Muscle of leg (tissue), 11 donors: ENCODE results near the gene PUSL1. TPM values are rescaled to one million over a fixed set of nuclear protein-coding genes. Genes with fewer than 3 reads are reported as not detected.

Source experiments
- DNase-seq: peaks from one replicate; pipeline ENCODE4 v3.0.0; 2013
- H3K27ac ChIP-seq: one replicate; pipeline ENCODE4 v1.5.1; 2013; ENCODE audit warnings: mild to moderate bottlenecking, low read length, control low read depth
- H3K27me3 ChIP-seq: one replicate; pipeline ENCODE4 v1.6.1; 2013; ENCODE audit warnings: low read length; ENCODE audit not compliant: control insufficient read depth, insufficient read depth
- H3K36me3 ChIP-seq: one replicate; pipeline ENCODE4 v1.6.1; 2013; ENCODE audit warnings: low read length; ENCODE audit not compliant: control insufficient read depth, insufficient read depth
- H3K4me1 ChIP-seq: one replicate; pipeline ENCODE4 v1.6.1; 2013; ENCODE audit warnings: low read length; ENCODE audit not compliant: control insufficient read depth, insufficient read depth
- H3K4me3 ChIP-seq: one replicate; pipeline ENCODE4 v1.5.1; 2013; ENCODE audit warnings: low read length, control low read depth
- H3K9me3 ChIP-seq: replicated peaks from 2 replicates; pipeline ENCODE4 v1.6.1; 2013; ENCODE audit warnings: low read depth, low read length; ENCODE audit not compliant: control insufficient read depth
- WGBS: methylation state at CpG from one replicate; pipeline ENCODE4 v1.1.5; 2013; ENCODE audit warnings: missing lambda C conversion rate; ENCODE audit not compliant: insufficient coverage; 5-methylcytosine and 5-hydroxymethylcytosine counted together
- polyA plus RNA-seq, 8 donors: library from polyadenylated mRNA; unstranded; fragments of 120-200 nt; gene quantifications; one replicate each; pipeline versions ENCODE4 v1.2.1 to v1.2.3, GENCODE V29; 2013; ENCODE audit warnings: inconsistent platforms in 1 of 8, low replicate concordance in 1 of 8; ENCODE audit not compliant: insufficient read length in 8 of 8, insufficient read depth in 1 of 8
- total RNA-seq: library from RNA; stranded (reverse); fragments of 120-200 nt; gene quantifications from one replicate; pipeline ENCODE4 v1.2.4, GENCODE V29; 2013

Gene PUSL1
- total and polyA plus RNA-seq, 9 donors, result 6.1 to 8.6 (median 7.3) TPM

GRCh38 chr1:1331068-1331965 lies 22.9 kb downstream of the PUSL1 start, which contains the start of gene TAS1R3:
Gene TAS1R3 (plus strand): TSS chr1:1331280. CDS start chr1:1331346, 66 bp downstream.
- H3K27ac ChIP-seq, result peak within 1 kb of the TSS; percentile 35
- peak; percentile 44 for DNase-seq
- 75% methylated on average over 38 of the region's 41 CpGs for WGBS

GRCh38 chr1:1332031-1332755 lies 23.8 kb downstream of the PUSL1 start:
- Histone ChIP-seq H3K27ac (no peak overlapping the region), H3K36me3 (peaks cover 29% of the 10 kb centered on the region), H3K4me3 (no peak overlapping the region), H3K9me3 (no peaks in the 10 kb centered on the region), H3K4me1 (peaks cover 16% of the 10 kb centered on the region), H3K27me3 (no peaks in the 10 kb centered on the region)
- 78% methylated on average over 54 of the region's 57 CpGs for WGBS
- DNase-seq, result no peak

More at GRCh38 chr1:1331068-1331965, 22.9 kb downstream of the PUSL1 start, which contains the start of gene TAS1R3:
- Histone ChIP-seq H3K4me3 (no peak within 1 kb of the TSS), H3K4me1 (peaks cover 17% of the 10 kb centered on the region), H3K27me3 (no peaks in the 10 kb centered on the region), H3K9me3 (no peaks in the 10 kb centered on the region), H3K36me3 (peaks cover 34% of the 10 kb centered on the region)

GRCh38 chr1:1332774-1333480 lies 24.5 kb downstream of the PUSL1 start:
- Histone ChIP-seq H3K4me1 (peaks cover 16% of the 10 kb centered on the region), H3K9me3 (no peaks in the 10 kb centered on the region), H3K27me3 (no peaks in the 10 kb centered on the region), H3K4me3 (no peak overlapping the region), H3K27ac (no peak overlapping the region), H3K36me3 (peaks cover 31% of the 10 kb centered on the region)
- DNase-seq, result no peak
- WGBS, result 80% methylated on average over 45 of the region's 48 CpGs

GRCh38 chr1:1333551-1334241 lies 25.3 kb downstream of the PUSL1 start:
- Histone ChIP-seq H3K4me1 (peaks cover 16% of the 10 kb centered on the region), H3K27ac (no peak overlapping the region), H3K9me3 (no peaks in the 10 kb centered on the region), H3K27me3 (no peaks in the 10 kb centered on the region), H3K4me3 (no peak overlapping the region), H3K36me3 (peaks cover 30% of the 10 kb centered on the region)
- WGBS, result 84% methylated on average over 36 of the region's 36 CpGs
- DNase-seq, result no peak

- Histone ChIP-seq H3K4me3 (no peak overlapping the region), H3K27me3 (no peaks in the 10 kb centered on the region), H3K36me3 (peaks cover 34% of the 10 kb centered on the region), H3K27ac (no peak overlapping the region), H3K9me3 (no peaks in the 10 kb centered on the region), H3K4me1 (peaks cover 16% of the 10 kb centered on the region)
- no peak for DNase-seq
- 38% methylated on average over 11 of the region's 11 CpGs for WGBS
These were observed 26.4 kb downstream of the PUSL1 start for GRCh38 chr1:1334835-1335234.

- no peak overlapping the region for H3K4me3 ChIP-seq
- H3K36me3 ChIP-seq, result peaks cover 39% of the 10 kb centered on the region
- H3K9me3 ChIP-seq, result no peaks in the 10 kb centered on the region
- DNase-seq, result no peak
- H3K27me3 ChIP-seq, result no peaks in the 10 kb centered on the region
- H3K27ac ChIP-seq, result no peak overlapping the region
- 61% methylated on average over 13 of the region's 16 CpGs for WGBS
- peaks cover 15% of the 10 kb centered on the region for H3K4me1 ChIP-seq
These were observed 26.9 kb downstream of the PUSL1 start for GRCh38 chr1:1335283-1335682.

- H3K36me3 ChIP-seq, result peaks cover 43% of the 10 kb centered on the region
- no peaks in the 10 kb centered on the region for H3K9me3 ChIP-seq
- peaks cover 9% of the 10 kb centered on the region for H3K4me1 ChIP-seq
- H3K4me3 ChIP-seq, result no peak overlapping the region
- no peak overlapping the region for H3K27ac ChIP-seq
- no peaks in the 10 kb centered on the region for H3K27me3 ChIP-seq
- 75% methylated on average over 17 of the region's 21 CpGs for WGBS
- no peak for DNase-seq
These were observed 27.4 kb downstream of the PUSL1 start for GRCh38 chr1:1335792-1336248.

GRCh38 chr1:1336446-1336845 lies 28.0 kb downstream of the PUSL1 start:
- peaks cover 3% of the 10 kb centered on the region for H3K4me1 ChIP-seq
- 90% methylated on average over 22 of the region's 26 CpGs for WGBS
- H3K27ac ChIP-seq, result no peak overlapping the region
- H3K9me3 ChIP-seq, result no peaks in the 10 kb centered on the region
- no peaks in the 10 kb centered on the region for H3K27me3 ChIP-seq
- peaks cover 48% of the 10 kb centered on the region for H3K36me3 ChIP-seq
- no peak for DNase-seq
- H3K4me3 ChIP-seq, result no peak overlapping the region

- Histone ChIP-seq H3K36me3 (peaks cover 53% of the 10 kb centered on the region), H3K27me3 (no peaks in the 10 kb centered on the region), H3K4me1 (no peaks in the 10 kb centered on the region), H3K4me3 (no peak overlapping the region), H3K9me3 (no peaks in the 10 kb centered on the region), H3K27ac (no peak overlapping the region)
- no peak for DNase-seq
- whole genome bisulfite sequencing, result 88% methylated on average over 30 of the region's 32 CpGs
These were observed 28.8 kb downstream of the PUSL1 start for GRCh38 chr1:1336931-1337792.
